Breast epithelium (tissue), 3 donors: ENCODE data around the gene POLR1E.

Source experiments
- POLR2AphosphoS5 ChIP-seq, 3 donors: sonication (generic); formaldehyde crosslinking; IDR thresholded peaks; one replicate each; pipeline ENCODE4 v1.6.1; 2017; ENCODE audit warnings: antibody characterized with exemption in 3 of 3
- TF ChIP-seq, protein P1 (sequence below), 3 donors: fragments of 450-650 bp; IDR thresholded peaks; one replicate each; pipeline ENCODE4 v1.5.1; 2016 to 2017; ENCODE audit warnings: antibody characterized with exemption in 3 of 3, mild to moderate bottlenecking in 3 of 3, moderate library complexity in 3 of 3

- TF ChIP-seq POLR2AphosphoS5 (IDR thresholded peaks at IDR 0.05) = no peak
- TF ChIP-seq, protein P1, sequence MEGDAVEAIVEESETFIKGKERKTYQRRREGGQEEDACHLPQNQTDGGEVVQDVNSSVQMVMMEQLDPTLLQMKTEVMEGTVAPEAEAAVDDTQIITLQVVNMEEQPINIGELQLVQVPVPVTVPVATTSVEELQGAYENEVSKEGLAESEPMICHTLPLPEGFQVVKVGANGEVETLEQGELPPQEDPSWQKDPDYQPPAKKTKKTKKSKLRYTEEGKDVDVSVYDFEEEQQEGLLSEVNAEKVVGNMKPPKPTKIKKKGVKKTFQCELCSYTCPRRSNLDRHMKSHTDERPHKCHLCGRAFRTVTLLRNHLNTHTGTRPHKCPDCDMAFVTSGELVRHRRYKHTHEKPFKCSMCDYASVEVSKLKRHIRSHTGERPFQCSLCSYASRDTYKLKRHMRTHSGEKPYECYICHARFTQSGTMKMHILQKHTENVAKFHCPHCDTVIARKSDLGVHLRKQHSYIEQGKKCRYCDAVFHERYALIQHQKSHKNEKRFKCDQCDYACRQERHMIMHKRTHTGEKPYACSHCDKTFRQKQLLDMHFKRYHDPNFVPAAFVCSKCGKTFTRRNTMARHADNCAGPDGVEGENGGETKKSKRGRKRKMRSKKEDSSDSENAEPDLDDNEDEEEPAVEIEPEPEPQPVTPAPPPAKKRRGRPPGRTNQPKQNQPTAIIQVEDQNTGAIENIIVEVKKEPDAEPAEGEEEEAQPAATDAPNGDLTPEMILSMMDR (IDR thresholded peaks at IDR 0.05) = no peak
Measured at GRCh38 chr9:37495571-37495970, 9.8 kb downstream of the POLR1E start.
